H1 (cell line): Measurements from ENCODE around the gene TLR9. TPM values are rescaled to one million over a fixed set of nuclear protein-coding genes. Genes with fewer than 3 reads are reported as not detected.

Experiments used
- CEBPB ChIP-seq: IDR thresholded peaks from 2 replicates; pipeline ENCODE4 v1.6.1; 2012; ENCODE audit warnings: low read depth, low read length
- KDM4A ChIP-seq: IDR thresholded peaks from one replicate; pipeline ENCODE4 v1.7.1; 2012; ENCODE audit warnings: low read depth, mild to moderate bottlenecking, moderate library complexity, low read length, inconsistent platforms; ENCODE audit not compliant: severe bottlenecking
- KDM5A ChIP-seq: fragments of 200-600 bp; IDR thresholded peaks from 2 replicates; pipeline ENCODE4 v1.7.1; 2012; ENCODE audit warnings: mild to moderate bottlenecking, low read length, inconsistent platforms, mixed read lengths
- MAFK ChIP-seq: IDR thresholded peaks from 2 replicates; pipeline ENCODE4 v1.6.1; 2012; ENCODE audit warnings: low read depth, mild to moderate bottlenecking, improper control_type of control experiment, low read length
- NANOG ChIP-seq: IDR thresholded peaks from 2 replicates; pipeline ENCODE4 v1.6.1; 2011; ENCODE audit warnings: low read length, low read depth, mild to moderate bottlenecking, inconsistent platforms; ENCODE audit not compliant: insufficient read depth, poor library complexity, severe bottlenecking
- POLR2AphosphoS5 ChIP-seq: IDR thresholded peaks from 2 replicates; pipeline ENCODE4 v1.6.1; 2011; ENCODE audit warnings: low read depth, low read length
- RXRA ChIP-seq: IDR thresholded peaks from 2 replicates; pipeline ENCODE4 v1.6.1; 2011; ENCODE audit warnings: low read depth, mild to moderate bottlenecking, low read length, moderate library complexity; ENCODE audit not compliant: insufficient read depth
- SAP30 ChIP-seq: fragments of 300-600 bp; sonication (generic); IDR thresholded peaks from 2 replicates; pipeline ENCODE4 v1.7.1; 2012; ENCODE audit warnings: low read length, moderate library complexity, mild to moderate bottlenecking, inconsistent platforms; ENCODE audit not compliant: insufficient read depth, insufficient replicate concordance
- SP1 ChIP-seq: IDR thresholded peaks from 2 replicates; pipeline ENCODE4 v1.6.1; 2011; ENCODE audit warnings: low read depth, low read length
- SRF ChIP-seq: IDR thresholded peaks from 2 replicates; pipeline ENCODE4 v1.6.1; 2011; ENCODE audit warnings: mild to moderate bottlenecking, low read depth, low read length, moderate library complexity
- TBP ChIP-seq: IDR thresholded peaks from 2 replicates; pipeline ENCODE4 v1.6.1; 2011; ENCODE audit warnings: low read depth, low read length, improper control_type of control experiment
- polyA plus RNA-seq, 7 experiments: library from polyadenylated mRNA; depleted of rRNA in 3 of 7; stranded (reverse) in 5 of 7; unstranded in 2 of 7; fragments of >200 nt in 5 of 7; fragments of 200-250 nt in 2 of 7; gene quantifications; 1 replicate in 5 of 7; 2 replicates in 1 of 7; 4 replicates in 1 of 7; pipeline versions ENCODE4 v1.2.1 to v1.2.3, GENCODE V29; 2011 to 2013; ENCODE audit warnings: missing spikeins in 2 of 7, mixed read lengths in 2 of 7
- total RNA-seq: library from RNA; stranded (reverse); fragmentation: NEBNext Ultra II Directional; extraction: Animal tissue kit (Norgen Biotek cat#: 25700); gene quantifications from 2 replicates; pipeline ENCODE4 v1.2.1, GENCODE V29; 2021

The TLR9 gene
- total and polyA plus RNA-seq, 2 of the 8 experiments (the other 6 are each of a cell fraction or from before 2014, with no cell fraction given), result 0.05 TPM; not detected in 1

GRCh38 chr3:52238761-52239701 lies 13.6 kb upstream of the TLR9 start, which contains the start of gene TWF2 (continued):
- no peak for TF ChIP-seq MAFK
- TF ChIP-seq SRF, result no peak
- TF ChIP-seq KDM5A, result no peak
- TF ChIP-seq SP1, result no peak
- TF ChIP-seq SAP30, result no peak
- TF ChIP-seq TBP, result peak; percentile 53; the same call in 1 of the 2 replicates
- no peak for TF ChIP-seq NANOG
- peak; percentile 56; the same call in 1 of the 2 replicates for TF ChIP-seq POLR2AphosphoS5
- no peak for TF ChIP-seq RXRA
- peak; percentile 86 for TF ChIP-seq KDM4A
- TF ChIP-seq CEBPB, result no peak
